HEK293 (cell line): ENCODE data around the gene RBM19.
A peak's percentile ranks its signal among the peaks of the same experiment; 100 is the strongest.

Source experiments
- CTCF ChIA-PET: fragments of 350-600 bp; formaldehyde crosslinking; extraction: SDS; loops from one replicate; lab custom pipeline; 2021; ENCODE audit warnings: antibody characterized with exemption; lab: Yijun Ruan, JAX
- POLR2A ChIA-PET: fragments of 300-600 bp; formaldehyde crosslinking; extraction: SDS; loops from one replicate; lab custom pipeline; 2020; ENCODE audit warnings: antibody characterized with exemption, inconsistent platforms; lab: Yijun Ruan, JAX
- H3K27ac ChIP-seq: fragments of 200-500 bp; sonication (Bioruptor generic); 2 replicates; pipeline ENCODE4 v1.5.1; 2014; ENCODE audit warnings: low read depth, low read length, control low read depth, inconsistent platforms; ENCODE audit errors: extremely low read depth
- H3K36me3 ChIP-seq, 2 experiments: fragments of 200-500 bp in 1 of 2; sonication (Bioruptor generic) in 1 of 2; 1 replicate in 1 of 2; 2 replicates in 1 of 2; pipeline ENCODE4 v1.5.1; 2014 to 2017; ENCODE audit warnings: inconsistent platforms in 2 of 2, low read length in 2 of 2; ENCODE audit not compliant: control insufficient read depth in 2 of 2, insufficient read depth in 1 of 2
- H3K4me1 ChIP-seq: fragments of 200-500 bp; sonication (Bioruptor generic); 2 replicates; pipeline ENCODE4 v1.5.1; 2014; ENCODE audit warnings: mild to moderate bottlenecking, low read length, inconsistent platforms; ENCODE audit not compliant: control insufficient read depth, insufficient read depth
- H3K4me3 ChIP-seq: 2 replicates; pipeline ENCODE4 v1.5.1; 2011; ENCODE audit warnings: low read depth, mild to moderate bottlenecking, control low read depth, low read length, moderate library complexity
- H3K9me3 ChIP-seq: fragments of 200-500 bp; sonication (Bioruptor generic); 2 replicates; pipeline ENCODE4 v1.5.1; 2014; ENCODE audit warnings: low read depth, low read length, inconsistent platforms; ENCODE audit not compliant: control insufficient read depth, insufficient read depth
- AEBP2 ChIP-seq: fragments of 450-650 bp; formaldehyde crosslinking; IDR thresholded peaks from 2 replicates; pipeline ENCODE4 v1.5.1; 2016; ENCODE audit warnings: missing biosample characterization, missing genetic modification characterization, borderline replicate concordance
- BCL11B ChIP-seq: fragments of 450-650 bp; formaldehyde crosslinking; IDR thresholded peaks from 2 replicates; pipeline ENCODE4 v1.5.1; 2016; ENCODE audit warnings: low read depth, missing biosample characterization, missing genetic modification characterization
- EGR2 ChIP-seq: fragments of 450-650 bp; formaldehyde crosslinking; IDR thresholded peaks from 2 replicates; pipeline ENCODE4 v1.5.1; 2016; ENCODE audit warnings: low read depth, missing biosample characterization, missing genetic modification characterization
- MZF1 ChIP-seq: fragments of 450-650 bp; formaldehyde crosslinking; IDR thresholded peaks from 2 replicates; pipeline ENCODE4 v1.5.1; 2017; ENCODE audit warnings: missing biosample characterization, missing genetic modification characterization, borderline replicate concordance
- PRDM10 ChIP-seq: fragments of 450-650 bp; formaldehyde crosslinking; IDR thresholded peaks from 2 replicates; pipeline ENCODE4 v1.5.1; 2016; ENCODE audit warnings: missing biosample characterization, missing genetic modification characterization
- WT1 ChIP-seq: fragments of 450-650 bp; formaldehyde crosslinking; IDR thresholded peaks from 2 replicates; pipeline ENCODE4 v1.5.1; 2016; ENCODE audit warnings: missing biosample characterization, missing genetic modification characterization
- ZNF211 ChIP-seq: fragments of 450-650 bp; formaldehyde crosslinking; IDR thresholded peaks from 2 replicates; pipeline ENCODE4 v1.5.1; 2016; ENCODE audit warnings: low read depth, missing biosample characterization, missing genetic modification characterization
- ZNF223 ChIP-seq: fragments of 450-650 bp; formaldehyde crosslinking; IDR thresholded peaks from 2 replicates; pipeline ENCODE4 v1.5.1; 2016; ENCODE audit warnings: missing biosample characterization, missing genetic modification characterization
- ZNF404 ChIP-seq: fragments of 450-650 bp; formaldehyde crosslinking; IDR thresholded peaks from 2 replicates; pipeline ENCODE4 v1.5.1; 2017; ENCODE audit warnings: missing biosample characterization, missing genetic modification characterization
- ZNF449 ChIP-seq: fragments of 450-650 bp; formaldehyde crosslinking; IDR thresholded peaks from 2 replicates; pipeline ENCODE4 v1.5.1; 2017; ENCODE audit warnings: missing biosample characterization, mild to moderate bottlenecking, missing genetic modification characterization, moderate library complexity
- ZNF473 ChIP-seq: fragments of 450-650 bp; formaldehyde crosslinking; IDR thresholded peaks from 2 replicates; pipeline ENCODE4 v1.5.1; 2017; ENCODE audit warnings: missing biosample characterization, missing genetic modification characterization
- ZNF510 ChIP-seq: fragments of 450-650 bp; formaldehyde crosslinking; IDR thresholded peaks from 2 replicates; pipeline ENCODE4 v1.5.1; 2018; ENCODE audit warnings: mild to moderate bottlenecking, missing genetic modification characterization, missing biosample characterization; ENCODE audit not compliant: insufficient replicate concordance
- ZNF521 ChIP-seq: fragments of 450-650 bp; formaldehyde crosslinking; IDR thresholded peaks from 2 replicates; pipeline ENCODE4 v1.5.1; 2017; ENCODE audit warnings: missing biosample characterization, mild to moderate bottlenecking, missing genetic modification characterization
- ZNF549 ChIP-seq: fragments of 450-650 bp; IDR thresholded peaks from 2 replicates; pipeline ENCODE4 v1.5.1; 2018; ENCODE audit warnings: missing biosample characterization, missing genetic modification characterization, mild to moderate bottlenecking, inconsistent platforms, moderate library complexity

Gene RBM19

GRCh38 chr12:113940357-113941207 is 25.5 kb downstream of the RBM19 start:
- POLR2A ChIA-PET, result no interaction called here
- H3K4me1 ChIP-seq, result no peaks in the 10 kb centered on the region
- CTCF ChIA-PET, result interaction anchor here (0.6 to 0.7 kb wide), 3 partner anchors 107 to 664 kb away, joined by 3 to 4 read pairs (median 3); no protein-coding TSS in a partner anchor
- H3K4me3 ChIP-seq, result no peak overlapping the region
- H3K36me3 ChIP-seq, result peaks cover 0 to 67% of the 10 kb centered on the region in 2 experiments; a peak in 2 of 3 replicates
- no peak overlapping the region for H3K27ac ChIP-seq
- TF ChIP-seq ZNF549 (no peak), EGR2 (tag by site-specific recombination) (peak; percentile 47; the same call in 1 of the 2 replicates)
- H3K9me3 ChIP-seq, result no peaks in the 10 kb centered on the region

GRCh38 chr12:113939867-113940266 is 26.3 kb downstream of the RBM19 start:
- Histone ChIP-seq H3K36me3 (peaks cover 0 to 63% of the 10 kb centered on the region in 2 experiments; a peak in 2 of 3 replicates), H3K9me3 (no peaks in the 10 kb centered on the region), H3K4me1 (no peaks in the 10 kb centered on the region), H3K27ac (no peak overlapping the region), H3K4me3 (no peak overlapping the region)
- ChIA-PET POLR2A (no interaction called here), CTCF (interaction anchor here (0.6 kb wide), 1 partner anchor 478 kb away, joined by 3 read pairs; no protein-coding TSS in a partner anchor)
- TF ChIP-seq ZNF223 (tag by site-specific recombination) (no peak), ZNF211 (tag by site-specific recombination) (no peak), BCL11B (tag by site-specific recombination) (no peak), ZNF510 (tag by site-specific recombination) (no peak), ZNF449 (tag by site-specific recombination) (no peak), AEBP2 (no peak), ZNF404 (tag by site-specific recombination) (no peak), ZNF473 (tag by site-specific recombination) (no peak), PRDM10 (no peak), WT1 (tag by site-specific recombination) (no peak), MZF1 (tag by site-specific recombination) (no peak), ZNF521 (tag by site-specific recombination) (no peak)
